Lower leg skin (tissue), 3 donors: ENCODE measurements around the gene MTAP.

Experiments
- CTCF ChIP-seq, 3 donors: fragments of 450-650 bp; IDR thresholded peaks; one replicate each; pipeline ENCODE4 v1.5.1; 2016; ENCODE audit warnings: antibody characterized with exemption in 3 of 3, mild to moderate bottlenecking in 3 of 3, moderate library complexity in 2 of 3
- POLR2A ChIP-seq, 2 donors: fragments of 450-650 bp; IDR thresholded peaks; one replicate each; pipeline ENCODE4 v1.6.1; 2016 to 2017; ENCODE audit warnings: antibody characterized with exemption in 2 of 2, mild to moderate bottlenecking in 1 of 2, moderate library complexity in 1 of 2

GRCh38 chr9:21871256-21871975, 69.0 kb downstream of the MTAP start:
- TF ChIP-seq CTCF (IDR thresholded peaks at IDR 0.05) (no peak), POLR2A (IDR thresholded peaks at IDR 0.05) (no peak)
